ENCODE data around the gene RABL6. TPM values are rescaled to one million over a fixed set of nuclear protein-coding genes. Genes with fewer than 3 reads are reported as not detected.

Gene RABL6
- total RNA-seq, 2 donors from 2014 or later = 69.8 to 72.8 TPM

- H3K4me1 ChIP-seq = no peaks in the 10 kb centered on the region
- intact Hi-C loops (cut with DNase I) = no loop called here
- DNase-seq = peak; percentile 39 to 50 (median 42)
- peak; percentile 77 for ATAC-seq
- no peaks in the 10 kb centered on the region for H3K9me3 ChIP-seq
- TF ChIP-seq, protein P1, sequence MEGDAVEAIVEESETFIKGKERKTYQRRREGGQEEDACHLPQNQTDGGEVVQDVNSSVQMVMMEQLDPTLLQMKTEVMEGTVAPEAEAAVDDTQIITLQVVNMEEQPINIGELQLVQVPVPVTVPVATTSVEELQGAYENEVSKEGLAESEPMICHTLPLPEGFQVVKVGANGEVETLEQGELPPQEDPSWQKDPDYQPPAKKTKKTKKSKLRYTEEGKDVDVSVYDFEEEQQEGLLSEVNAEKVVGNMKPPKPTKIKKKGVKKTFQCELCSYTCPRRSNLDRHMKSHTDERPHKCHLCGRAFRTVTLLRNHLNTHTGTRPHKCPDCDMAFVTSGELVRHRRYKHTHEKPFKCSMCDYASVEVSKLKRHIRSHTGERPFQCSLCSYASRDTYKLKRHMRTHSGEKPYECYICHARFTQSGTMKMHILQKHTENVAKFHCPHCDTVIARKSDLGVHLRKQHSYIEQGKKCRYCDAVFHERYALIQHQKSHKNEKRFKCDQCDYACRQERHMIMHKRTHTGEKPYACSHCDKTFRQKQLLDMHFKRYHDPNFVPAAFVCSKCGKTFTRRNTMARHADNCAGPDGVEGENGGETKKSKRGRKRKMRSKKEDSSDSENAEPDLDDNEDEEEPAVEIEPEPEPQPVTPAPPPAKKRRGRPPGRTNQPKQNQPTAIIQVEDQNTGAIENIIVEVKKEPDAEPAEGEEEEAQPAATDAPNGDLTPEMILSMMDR (IDR thresholded peaks at IDR 0.05) = peak; percentile 38 to 54 (median 43)
- TF ChIP-seq POLR2A (IDR thresholded peaks at IDR 0.05) = no peak
- H3K36me3 ChIP-seq (replicated peaks in 1 of 2; ENCODE audit: insufficient read depth in 1 of 2, low read depth in 2 of 2) = no peaks in the 10 kb centered on the region
- no peak overlapping the region for H3K27ac ChIP-seq
- WGBS, 2 donors = 11 to 15% methylated on average over 11 of the region's 16 CpGs
- H3K4me3 ChIP-seq = no peak overlapping the region
- H3K27me3 ChIP-seq = no peaks in the 10 kb centered on the region
Observed at GRCh38 chr9:136769710-136770191, 38.0 kb upstream of the RABL6 start.

DNA sequence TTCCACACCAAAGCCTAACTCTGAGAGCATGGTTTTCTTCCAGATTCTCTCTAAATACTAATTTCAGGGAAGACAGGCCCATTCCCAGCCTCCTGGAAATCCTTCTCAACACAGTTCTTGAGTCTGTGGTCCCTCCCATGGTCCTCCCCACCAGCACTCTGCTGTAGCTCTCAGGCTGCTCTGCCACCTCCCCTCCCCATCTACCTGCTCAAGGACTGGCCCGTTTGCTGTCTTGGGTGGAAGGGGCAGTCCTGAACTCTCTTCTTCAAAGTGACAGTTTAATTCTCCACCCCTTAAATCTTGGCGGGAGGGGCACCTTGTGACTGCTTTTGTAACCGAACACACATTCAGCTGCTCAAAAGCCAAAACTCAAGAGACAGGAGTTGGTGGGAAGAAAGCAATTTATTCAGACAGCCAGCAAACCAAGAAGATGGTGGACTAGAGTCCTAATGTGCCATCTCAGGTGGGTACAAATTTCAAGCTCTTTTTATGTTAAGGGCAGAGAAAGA is 35.8 kb upstream of the RABL6 start:
- WGBS, 2 donors = 75 to 87% methylated on average over 3 of the region's 3 CpGs
- no peak for TF ChIP-seq POLR2A (IDR thresholded peaks at IDR 0.05)
- TF ChIP-seq, protein P1 (IDR thresholded peaks at IDR 0.05) = no peak
- DNase-seq = no peak
- Histone ChIP-seq H3K4me3 (no peak overlapping the region), H3K27me3 (no peaks in the 10 kb centered on the region), H3K36me3 (replicated peaks in 1 of 2; ENCODE audit: insufficient read depth in 1 of 2, low read depth in 2 of 2) (no peaks in the 10 kb centered on the region), H3K4me1 (no peaks in the 10 kb centered on the region), H3K9me3 (no peaks in the 10 kb centered on the region), H3K27ac (no peak overlapping the region)
- ATAC-seq = no peak
- intact Hi-C loops (cut with DNase I) = no loop called here

- no peak for TF ChIP-seq POLR2A (IDR thresholded peaks at IDR 0.05)
- TF ChIP-seq, protein P1 (IDR thresholded peaks at IDR 0.05) = no peak
- 70 to 72% methylated on average over 3 to 4 of the region's 7 CpGs for WGBS, 2 donors
- ATAC-seq (peak; percentile 50), DNase-seq (no peak)
- Histone ChIP-seq H3K36me3 (replicated peaks in 1 of 2; ENCODE audit: insufficient read depth in 1 of 2, low read depth in 2 of 2) (no peaks in the 10 kb centered on the region), H3K9me3 (no peaks in the 10 kb centered on the region), H3K27ac (no peak overlapping the region), H3K4me1 (no peaks in the 10 kb centered on the region), H3K4me3 (no peak overlapping the region), H3K27me3 (no peaks in the 10 kb centered on the region)
- intact Hi-C loops (cut with DNase I) = no loop called here
Observed at GRCh38 chr9:136773386-136774044, 34.2 kb upstream of the RABL6 start.

- ATAC-seq (no peak), DNase-seq (no peak)
- no peaks in the 10 kb centered on the region for H3K36me3 ChIP-seq (replicated peaks in 1 of 2; ENCODE audit: insufficient read depth in 1 of 2, low read depth in 2 of 2)
- H3K4me1 ChIP-seq = no peaks in the 10 kb centered on the region
- no peak overlapping the region for H3K27ac ChIP-seq
- intact Hi-C loops (cut with DNase I) = no loop called here
- no peaks in the 10 kb centered on the region for H3K9me3 ChIP-seq
- H3K27me3 ChIP-seq = no peaks in the 10 kb centered on the region
- 100% methylated on average over 5 of the region's 12 CpGs; no CpG with 5 or more reads in 1 of the 2 donors for WGBS, 2 donors
- TF ChIP-seq, protein P1 (IDR thresholded peaks at IDR 0.05) = no peak
- no peak for TF ChIP-seq POLR2A (IDR thresholded peaks at IDR 0.05)
- H3K4me3 ChIP-seq = no peak overlapping the region
Observed at GRCh38 chr9:136774416-136775045, 33.2 kb upstream of the RABL6 start.

Data from body of pancreas (tissue), 4 donors.